ENCODE results near the gene TMEM145.

TMEM145 gene

DNA sequence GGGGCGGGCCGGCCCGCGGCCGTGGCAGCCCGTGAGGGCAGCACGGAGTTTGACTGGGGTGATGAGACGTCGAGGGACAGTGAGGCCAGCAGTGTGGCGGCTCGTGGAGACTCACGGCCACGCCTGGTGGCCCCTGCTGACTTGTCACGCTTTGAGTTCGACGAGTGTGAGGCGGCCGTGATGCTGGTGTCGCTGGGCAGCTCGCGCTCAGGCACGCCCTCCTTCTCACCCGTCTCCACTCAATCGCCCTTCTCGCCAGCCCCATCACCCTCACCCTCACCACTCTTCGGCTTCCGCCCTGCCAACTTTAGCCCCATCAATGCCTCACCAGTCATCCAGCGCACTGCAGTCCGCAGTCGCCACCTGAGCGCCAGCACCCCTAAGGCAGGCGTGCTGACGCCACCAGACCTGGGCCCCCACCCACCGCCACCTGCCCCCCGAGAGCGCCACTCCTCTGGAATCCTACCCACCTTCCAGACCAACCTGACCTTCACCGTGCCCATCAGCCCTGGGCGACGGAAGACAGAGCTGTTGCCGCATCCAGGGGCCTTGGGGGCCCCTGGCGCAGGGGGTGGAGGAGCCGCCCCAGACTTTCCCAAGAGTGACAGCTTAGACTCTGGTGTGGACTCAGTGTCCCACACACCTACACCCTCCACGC lies 39.6 kb upstream of the TMEM145 start:
- TF ChIP-seq, protein P1, sequence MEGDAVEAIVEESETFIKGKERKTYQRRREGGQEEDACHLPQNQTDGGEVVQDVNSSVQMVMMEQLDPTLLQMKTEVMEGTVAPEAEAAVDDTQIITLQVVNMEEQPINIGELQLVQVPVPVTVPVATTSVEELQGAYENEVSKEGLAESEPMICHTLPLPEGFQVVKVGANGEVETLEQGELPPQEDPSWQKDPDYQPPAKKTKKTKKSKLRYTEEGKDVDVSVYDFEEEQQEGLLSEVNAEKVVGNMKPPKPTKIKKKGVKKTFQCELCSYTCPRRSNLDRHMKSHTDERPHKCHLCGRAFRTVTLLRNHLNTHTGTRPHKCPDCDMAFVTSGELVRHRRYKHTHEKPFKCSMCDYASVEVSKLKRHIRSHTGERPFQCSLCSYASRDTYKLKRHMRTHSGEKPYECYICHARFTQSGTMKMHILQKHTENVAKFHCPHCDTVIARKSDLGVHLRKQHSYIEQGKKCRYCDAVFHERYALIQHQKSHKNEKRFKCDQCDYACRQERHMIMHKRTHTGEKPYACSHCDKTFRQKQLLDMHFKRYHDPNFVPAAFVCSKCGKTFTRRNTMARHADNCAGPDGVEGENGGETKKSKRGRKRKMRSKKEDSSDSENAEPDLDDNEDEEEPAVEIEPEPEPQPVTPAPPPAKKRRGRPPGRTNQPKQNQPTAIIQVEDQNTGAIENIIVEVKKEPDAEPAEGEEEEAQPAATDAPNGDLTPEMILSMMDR (IDR thresholded peaks at IDR 0.05; ENCODE audit: borderline replicate concordance, control extremely low read depth, extremely low read depth, insufficient read depth, missing control alignments): no peak
- in situ Hi-C loops (cut with MboI; ENCODE audit: low sequenced_read_pairs, unreplicated experiment): no loop called here
- DNase-seq (ENCODE audit: low spot score): no peak

DNA sequence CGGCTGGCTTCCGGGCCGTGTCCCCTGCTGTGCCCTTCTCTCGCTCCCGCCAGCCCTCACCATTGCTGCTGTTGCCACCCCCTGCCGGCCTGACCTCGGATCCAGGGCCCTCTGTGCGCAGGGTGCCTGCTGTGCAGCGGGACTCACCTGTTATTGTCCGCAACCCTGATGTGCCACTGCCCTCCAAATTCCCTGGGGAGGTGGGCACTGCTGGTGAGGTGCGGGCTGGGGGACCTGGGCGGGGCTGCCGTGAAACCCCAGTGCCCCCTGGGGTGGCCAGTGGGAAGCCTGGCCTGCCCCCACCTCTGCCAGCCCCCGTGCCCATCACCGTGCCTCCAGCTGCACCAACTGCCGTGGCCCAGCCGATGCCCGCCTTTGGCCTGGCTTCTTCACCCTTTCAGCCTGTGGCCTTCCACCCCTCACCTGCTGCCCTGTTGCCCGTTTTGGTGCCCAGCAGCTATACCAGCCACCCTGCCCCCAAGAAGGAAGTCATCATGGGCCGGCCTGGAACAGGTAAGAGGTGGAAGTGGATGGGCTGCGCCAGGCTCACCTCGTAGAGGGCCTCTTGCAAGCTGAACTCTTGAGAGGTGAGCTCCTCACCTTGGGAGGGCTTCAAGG lies 38.9 kb upstream of the TMEM145 start:
- in situ Hi-C loops (cut with MboI; ENCODE audit: low sequenced_read_pairs, unreplicated experiment): no loop called here
- no peak for DNase-seq (ENCODE audit: low spot score)
- TF ChIP-seq, protein P1 (IDR thresholded peaks at IDR 0.05; ENCODE audit: borderline replicate concordance, control extremely low read depth, extremely low read depth, insufficient read depth, missing control alignments): no peak

DNA sequence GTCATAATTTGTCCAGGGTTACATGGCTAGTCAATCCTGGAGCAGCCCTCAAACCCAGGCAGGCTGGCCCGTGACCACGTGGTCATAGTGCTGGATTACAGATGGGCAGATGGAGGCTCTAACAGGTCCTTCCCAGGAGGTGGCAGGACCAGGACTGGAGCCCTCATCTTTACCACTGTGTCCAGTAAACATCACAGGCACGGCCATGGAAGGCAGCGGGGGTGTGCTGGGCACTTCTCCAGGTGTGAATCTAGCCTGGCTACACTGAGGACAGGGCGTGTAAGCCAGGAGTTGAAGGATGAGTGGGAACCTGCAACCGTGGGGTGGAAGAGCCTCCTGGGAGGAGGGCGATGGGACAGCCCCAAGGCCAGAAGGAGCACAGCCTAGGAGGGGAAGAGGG lies 38.0 kb upstream of the TMEM145 start:
- no peak for DNase-seq (ENCODE audit: low spot score)
- in situ Hi-C loops (cut with MboI; ENCODE audit: low sequenced_read_pairs, unreplicated experiment): no loop called here
- TF ChIP-seq, protein P1 (IDR thresholded peaks at IDR 0.05; ENCODE audit: borderline replicate concordance, control extremely low read depth, extremely low read depth, insufficient read depth, missing control alignments): no peak

DNA sequence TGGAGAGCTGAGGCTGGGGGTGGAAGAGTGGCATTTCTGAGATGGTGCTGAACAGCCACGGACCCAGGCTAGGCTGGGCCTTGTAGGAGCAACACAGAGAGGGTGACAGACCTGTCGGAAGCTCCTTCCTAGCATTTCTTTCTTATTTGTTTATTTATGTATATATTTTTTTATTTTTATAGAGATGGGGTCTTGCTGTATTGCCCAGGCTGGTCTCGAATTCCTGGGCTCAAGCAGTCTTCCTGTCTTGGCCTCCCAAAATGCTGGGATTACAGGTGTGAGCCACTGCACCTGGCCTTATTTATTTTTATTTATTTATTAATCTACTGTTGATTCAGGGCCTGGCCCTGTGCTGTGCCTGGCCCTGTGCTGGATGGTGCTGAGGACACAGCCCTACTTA lies 37.6 kb upstream of the TMEM145 start:
- no peak for DNase-seq (ENCODE audit: low spot score)
- TF ChIP-seq, protein P1 (IDR thresholded peaks at IDR 0.05; ENCODE audit: borderline replicate concordance, control extremely low read depth, extremely low read depth, insufficient read depth, missing control alignments): no peak
- in situ Hi-C loops (cut with MboI; ENCODE audit: low sequenced_read_pairs, unreplicated experiment): no loop called here

DNA sequence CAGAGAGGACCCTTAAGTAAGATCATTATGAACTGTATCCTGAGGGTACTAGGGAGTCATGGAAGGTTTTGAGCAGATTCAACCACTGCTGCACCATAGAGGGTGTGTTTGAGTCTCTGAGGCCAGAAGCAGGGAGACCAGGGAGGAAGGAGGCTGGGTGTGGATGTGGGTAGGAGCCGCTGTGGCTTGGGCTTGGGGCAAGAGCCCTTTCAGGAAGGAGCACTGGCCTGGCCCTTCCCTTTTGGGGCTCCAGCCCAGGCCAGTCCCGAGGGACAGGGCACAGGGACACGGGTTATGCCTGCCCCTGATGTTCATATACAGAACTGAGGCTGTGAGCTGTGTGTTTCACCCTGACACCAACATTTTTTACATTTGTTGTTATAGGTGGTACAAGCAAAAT lies 36.8 kb upstream of the TMEM145 start:
- DNase-seq (ENCODE audit: low spot score): no peak
- TF ChIP-seq, protein P1 (IDR thresholded peaks at IDR 0.05; ENCODE audit: borderline replicate concordance, control extremely low read depth, extremely low read depth, insufficient read depth, missing control alignments): no peak
- in situ Hi-C loops (cut with MboI; ENCODE audit: low sequenced_read_pairs, unreplicated experiment): no loop called here

DNA sequence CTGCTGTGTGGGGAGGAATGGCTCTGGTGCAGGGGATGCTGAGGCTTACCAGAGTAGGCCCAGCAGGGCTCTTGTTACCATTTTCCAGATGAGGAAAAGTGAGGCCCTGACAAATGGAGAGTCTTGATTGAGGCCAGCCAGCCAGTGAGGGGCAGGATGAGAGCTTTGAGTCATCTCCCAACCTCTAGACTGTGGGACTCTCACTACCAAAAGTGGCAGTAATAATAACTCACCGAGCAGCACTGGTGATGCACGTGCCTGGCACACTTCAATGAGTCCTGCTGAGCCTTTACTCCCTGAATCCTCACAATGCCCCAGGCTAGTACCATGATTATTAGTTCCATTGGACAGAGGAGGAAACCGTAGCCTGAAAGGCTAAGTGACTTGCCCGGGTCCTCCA lies 36.3 kb upstream of the TMEM145 start:
- in situ Hi-C loops (cut with MboI; ENCODE audit: low sequenced_read_pairs, unreplicated experiment): no loop called here

More for the DNA sequence above, 36.3 kb upstream of the TMEM145 start:
- DNase-seq (ENCODE audit: low spot score): no peak
- TF ChIP-seq, protein P1 (IDR thresholded peaks at IDR 0.05; ENCODE audit: borderline replicate concordance, control extremely low read depth, extremely low read depth, insufficient read depth, missing control alignments): no peak
